GM19372 (cell line): ENCODE results near the gene CCDC144A.
"Not testable (repeated sequence)": the region's sequence is repeated elsewhere in the genome, so short reads cannot be mapped to it uniquely, and the experiment has no call there.

Experiments used
- ATAC-seq: cut with Tn5 transposase; IDR thresholded peaks from one replicate; pipeline ENCODE4 v1.9.1; 2021; ENCODE audit warnings: mild to moderate bottlenecking, low read depth, moderate library complexity; ENCODE audit not compliant: unreplicated experiment

The CCDC144A gene

DNA sequence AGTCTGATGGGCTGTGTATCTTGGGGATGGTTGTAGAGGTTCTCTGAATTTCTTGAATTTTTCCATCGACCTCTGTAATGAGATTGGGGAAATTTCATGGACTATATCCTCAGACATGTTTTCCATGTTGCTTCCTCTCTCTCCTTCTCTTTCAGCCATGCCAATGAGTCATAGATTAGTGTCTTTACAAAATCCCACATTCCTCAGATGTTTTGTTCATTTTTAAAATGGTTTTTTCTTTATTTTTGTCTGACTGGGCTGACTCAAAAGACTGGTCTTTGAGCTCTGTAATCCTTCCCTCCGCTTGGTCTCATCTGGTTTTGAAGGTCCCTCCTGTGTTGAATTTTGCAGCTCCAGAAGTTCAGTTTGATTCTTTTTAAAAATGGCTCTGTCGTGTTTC is 60.5 kb downstream of the CCDC144A start:
- ATAC-seq = not testable (repeated sequence)

GRCh38 chr17:16751224-16751923 is 61.3 kb downstream of the CCDC144A start:
- not testable (repeated sequence) for ATAC-seq

DNA sequence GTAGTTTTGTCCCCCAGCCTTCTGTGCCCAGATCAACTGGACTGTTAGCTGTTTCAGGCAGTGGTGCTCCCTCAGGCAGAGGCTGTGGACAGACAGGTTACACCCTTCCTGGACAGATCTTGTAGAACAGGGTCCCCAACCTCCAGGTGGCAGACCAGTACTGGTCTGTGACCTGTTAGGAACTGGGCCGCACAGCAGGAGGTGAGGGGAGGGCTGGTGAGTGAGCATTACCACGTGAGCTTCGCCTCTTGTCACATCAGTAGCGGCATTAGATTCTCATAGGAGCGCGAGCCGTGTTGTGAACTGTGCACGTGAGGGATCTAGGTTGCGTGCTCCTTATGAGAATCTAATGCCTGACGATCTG is 61.9 kb downstream of the CCDC144A start:
- ATAC-seq = not testable (repeated sequence)

DNA sequence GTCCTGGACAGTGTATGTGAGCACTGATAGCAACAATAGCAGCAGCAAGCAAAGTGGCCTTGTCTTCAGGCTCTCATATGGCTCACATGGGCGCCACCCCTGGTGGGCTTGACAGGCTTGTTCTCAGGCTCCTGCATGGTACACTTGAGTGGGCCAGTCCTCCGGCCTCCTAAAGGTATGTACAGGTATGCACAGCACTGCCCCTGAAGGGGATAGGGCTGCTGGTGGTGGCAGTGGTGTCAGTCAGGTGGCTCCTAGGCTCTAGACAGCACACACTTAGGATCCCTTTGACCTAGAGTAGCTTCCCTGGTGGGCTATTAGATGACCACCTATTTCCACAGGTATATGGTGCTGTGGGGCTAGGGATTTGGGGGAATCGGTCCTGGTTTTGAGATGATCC is 67.5 kb downstream of the CCDC144A start:
- ATAC-seq = not testable (repeated sequence)

DNA sequence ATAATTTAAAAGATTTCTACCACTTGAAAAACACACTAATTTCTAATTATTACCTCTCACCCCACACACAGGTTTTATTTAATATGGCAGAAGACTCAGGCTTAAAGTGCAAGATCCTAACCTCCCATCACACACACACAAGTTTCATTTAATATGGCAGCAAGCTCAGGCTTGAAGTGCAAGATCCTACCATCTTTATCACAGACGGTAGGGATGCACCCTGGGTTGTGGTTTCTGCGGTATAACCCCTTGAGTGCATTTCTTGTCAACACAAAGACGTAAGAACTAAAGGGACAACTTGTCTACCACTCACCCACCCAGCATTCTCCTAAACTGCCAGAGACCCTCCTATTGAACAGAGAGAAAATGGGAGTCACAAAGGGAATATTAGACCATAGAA is 68.1 kb downstream of the CCDC144A start:
- not testable (repeated sequence) for ATAC-seq

- not testable (repeated sequence) for ATAC-seq
Measured at GRCh38 chr17:16768290-16769175, 78.5 kb downstream of the CCDC144A start.

DNA sequence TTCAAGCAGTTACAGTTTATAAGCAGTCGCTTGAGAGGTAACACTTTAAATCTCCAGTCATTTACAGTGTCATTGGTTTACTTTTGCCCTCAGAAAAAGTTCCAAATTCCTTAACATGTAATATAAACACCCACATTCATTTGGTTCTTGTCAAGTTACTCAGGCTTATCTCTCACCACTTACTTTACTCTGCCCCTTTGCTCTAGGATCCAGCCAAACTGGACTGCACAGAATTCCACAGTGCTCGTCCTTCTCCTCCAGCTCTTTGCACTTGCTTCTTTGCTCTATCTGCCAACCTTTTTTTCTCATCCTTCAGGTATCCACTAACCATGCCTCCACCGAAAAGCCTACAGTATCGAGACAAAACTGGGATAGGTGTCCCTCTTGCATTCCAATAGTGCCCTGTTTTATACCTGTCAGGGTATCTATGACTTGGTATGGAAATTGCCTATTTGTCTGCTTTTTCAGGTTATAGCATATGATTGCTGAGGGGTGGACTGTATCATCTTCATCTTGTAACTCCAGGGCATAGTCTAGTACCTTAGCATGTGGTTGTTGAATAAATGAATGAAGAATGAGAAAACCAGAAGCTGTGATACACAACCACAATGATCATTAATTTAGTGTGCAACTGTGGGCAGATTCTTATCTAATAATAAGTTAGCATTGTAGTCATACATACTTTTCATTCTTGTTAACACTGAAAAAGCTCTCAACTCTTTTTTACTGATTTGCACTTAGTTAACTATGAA is 82.5 kb downstream of the CCDC144A start:
- not testable (repeated sequence) for ATAC-seq

DNA sequence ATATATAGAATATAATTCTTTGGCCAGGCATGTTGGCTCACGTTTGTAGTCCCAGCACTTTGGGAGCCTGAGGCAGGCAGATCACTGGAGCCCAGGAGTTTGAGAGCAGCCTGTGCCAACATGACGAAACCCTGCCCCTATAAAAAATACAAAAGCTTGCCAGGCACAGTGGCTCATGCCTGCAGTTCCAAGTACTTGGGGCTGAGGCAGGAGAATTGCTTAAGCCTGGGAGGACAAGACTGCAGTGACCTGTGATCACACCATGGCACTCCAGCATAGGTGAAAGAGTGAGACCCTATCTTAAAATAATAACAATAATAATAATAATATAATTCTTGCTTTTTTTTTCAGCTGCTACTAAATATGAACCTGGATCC is 83.1 kb downstream of the CCDC144A start:
- not testable (repeated sequence) for ATAC-seq

- ATAC-seq = not testable (repeated sequence)
Measured at GRCh38 chr17:16787851-16788250, 97.8 kb downstream of the CCDC144A start.

DNA sequence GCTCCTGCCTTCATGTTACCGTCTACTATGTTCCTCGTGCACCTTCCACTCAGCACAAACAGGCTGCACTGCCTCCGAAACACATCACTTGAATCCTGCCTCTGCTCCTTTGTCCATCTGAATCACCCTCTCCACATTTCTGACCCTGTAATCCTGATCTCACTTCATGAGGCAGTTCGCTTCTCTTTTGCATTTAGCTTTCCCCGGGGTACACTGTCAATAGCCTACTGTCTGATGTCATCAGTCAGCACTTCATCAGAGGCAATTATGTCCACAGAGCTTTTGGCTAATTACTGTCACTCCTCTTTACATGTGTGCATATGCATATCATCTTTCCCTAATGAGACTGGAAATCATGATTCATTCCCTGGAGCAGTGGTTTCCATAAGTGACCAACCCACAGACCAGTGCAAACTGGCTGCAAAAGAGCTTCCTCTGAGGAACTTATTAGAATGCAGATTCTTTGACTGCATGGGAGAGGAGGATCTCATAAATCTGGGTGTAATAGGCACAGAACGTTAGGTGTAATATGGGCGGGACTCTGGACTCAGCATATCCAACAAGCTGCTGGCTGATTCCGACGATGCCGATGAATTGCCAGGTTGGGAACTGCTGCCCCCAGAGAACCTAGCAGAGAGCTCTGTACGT is 99.0 kb downstream of the CCDC144A start:
- ATAC-seq = not testable (repeated sequence)

DNA sequence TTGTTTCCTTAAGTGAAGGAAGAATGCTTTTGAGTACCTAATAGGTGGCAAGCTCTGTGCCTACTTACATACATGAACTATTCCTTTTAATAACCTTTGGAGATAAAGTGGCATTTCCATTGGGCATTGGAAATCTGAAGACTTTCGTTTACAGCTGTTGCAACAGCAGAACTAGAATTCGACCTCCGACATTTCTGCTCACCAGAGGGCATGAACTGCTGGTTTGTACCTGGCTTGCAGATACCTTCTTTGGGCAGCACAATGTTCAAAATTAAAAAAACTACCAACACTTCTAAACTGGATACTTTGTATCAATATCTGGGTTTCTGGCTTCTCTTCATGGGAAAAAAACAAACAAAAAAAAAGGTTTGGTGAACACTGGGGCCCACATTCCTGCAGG is 99.6 kb downstream of the CCDC144A start:
- not testable (repeated sequence) for ATAC-seq

GRCh38 chr17:16790313-16790871 is 100.4 kb downstream of the CCDC144A start:
- ATAC-seq = not testable (repeated sequence)

DNA sequence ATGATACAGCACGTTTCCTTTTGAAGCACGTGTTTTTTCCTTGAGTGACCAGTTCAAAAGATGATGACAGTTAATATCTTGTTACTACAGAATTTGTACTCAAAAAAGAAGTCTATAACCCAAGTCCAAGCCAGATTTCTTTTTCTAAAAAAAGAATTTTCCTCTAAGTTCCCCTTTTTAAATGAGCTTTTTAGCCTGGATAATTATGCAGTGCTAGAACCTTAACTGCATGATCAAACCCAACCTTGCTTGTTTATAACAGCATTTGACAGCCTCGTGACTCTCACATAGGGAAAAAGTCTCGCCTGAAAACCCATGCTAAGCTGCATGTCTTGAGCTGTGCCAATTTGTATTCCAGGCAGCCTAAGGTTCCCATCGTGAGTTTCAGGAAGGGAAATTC is 104.2 kb downstream of the CCDC144A start:
- ATAC-seq = not testable (repeated sequence)

- not testable (repeated sequence) for ATAC-seq
Measured at GRCh38 chr17:16795894-16796293, 105.9 kb downstream of the CCDC144A start.

DNA sequence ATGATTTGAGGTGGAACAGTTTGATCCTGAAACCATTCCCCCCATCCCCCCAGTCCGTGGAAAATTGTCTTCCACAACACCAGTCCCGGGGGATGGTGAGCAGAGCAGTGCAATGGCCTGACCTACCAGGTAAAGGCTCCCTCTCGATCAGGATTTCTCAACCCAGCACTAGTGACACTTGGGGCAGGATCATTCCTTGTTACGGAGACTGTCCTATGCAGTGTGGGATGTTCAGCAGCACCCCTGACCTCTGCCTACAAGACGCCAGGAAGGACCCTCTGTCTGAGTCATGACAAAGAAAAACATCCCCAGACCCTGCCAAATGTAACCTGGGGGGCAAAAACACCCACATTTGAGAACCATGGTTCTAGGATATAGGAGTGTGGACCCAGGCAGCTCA is 114.8 kb downstream of the CCDC144A start:
- not testable (repeated sequence) for ATAC-seq

GRCh38 chr17:16806599-16806998 is 116.6 kb downstream of the CCDC144A start:
- not testable (repeated sequence) for ATAC-seq

DNA sequence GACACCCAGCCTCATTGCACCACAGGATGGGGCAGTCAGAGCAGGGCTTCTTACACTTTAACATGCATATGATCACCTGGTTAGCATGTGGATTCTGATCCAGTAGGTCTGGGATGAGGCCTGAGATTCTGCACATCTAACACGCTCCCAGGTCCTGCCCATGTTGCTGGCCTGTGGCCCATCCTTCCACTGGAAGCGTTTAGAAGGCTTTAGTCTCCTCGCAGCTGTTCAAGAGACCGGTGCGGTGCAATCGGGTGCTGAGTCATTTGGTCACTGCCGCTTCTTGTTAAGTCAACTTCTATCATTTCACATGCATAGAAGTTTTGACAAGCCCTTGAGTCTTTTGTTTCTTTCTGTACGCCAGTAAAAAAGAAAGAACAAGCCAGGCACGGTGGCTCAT is 117.6 kb downstream of the CCDC144A start:
- not testable (repeated sequence) for ATAC-seq

DNA sequence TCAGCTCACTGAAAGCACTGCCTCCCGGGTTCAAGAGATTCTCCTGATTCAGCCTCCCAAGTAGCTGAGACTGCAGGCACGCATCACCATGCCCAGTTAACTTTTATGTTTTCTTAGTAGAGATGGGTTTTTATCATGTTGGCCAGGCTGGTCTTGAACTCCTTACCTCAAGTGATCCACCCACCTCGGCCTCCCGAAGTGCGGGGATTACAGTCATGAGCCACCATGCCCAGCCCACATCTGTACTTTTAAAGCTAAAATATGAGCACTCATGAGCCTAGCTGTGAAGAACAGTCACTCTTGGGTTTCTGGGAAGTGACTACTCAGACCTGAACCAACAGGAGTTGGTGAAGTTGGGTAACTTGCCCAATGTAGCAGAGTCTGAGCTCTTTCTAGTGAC is 120.2 kb downstream of the CCDC144A start:
- ATAC-seq = not testable (repeated sequence)

DNA sequence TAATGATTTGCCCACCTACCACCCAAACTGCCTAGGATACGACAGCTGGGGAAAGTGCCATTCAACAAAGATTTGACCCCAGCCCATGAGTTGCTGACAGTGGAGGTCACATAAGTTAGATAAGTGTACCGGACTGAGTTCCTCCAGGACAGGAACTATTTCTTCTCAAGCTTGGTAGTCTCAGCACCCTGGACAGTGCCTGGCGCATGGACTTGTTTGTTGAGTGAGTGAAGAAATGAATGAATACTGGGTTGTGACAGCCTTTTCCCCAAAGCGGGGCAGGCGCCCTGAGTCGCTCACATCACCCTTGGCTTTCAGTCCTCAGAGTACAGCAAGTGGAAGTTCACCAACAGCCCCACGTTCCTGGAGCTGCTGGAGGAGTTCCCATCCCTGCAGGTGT is 122.1 kb downstream of the CCDC144A start:
- ATAC-seq = not testable (repeated sequence)

- ATAC-seq = no peak
Measured at GRCh38 chr17:16814439-16814838, 124.4 kb downstream of the CCDC144A start.
